Activated T-cell treated with anti-CD3 and anti-CD28 coated beads, Interleukin-2, amount 50 U/mL, for 72 hours (primary cell): Measurements from ENCODE around the gene CELA3B. TPM values are rescaled to one million over a fixed set of nuclear protein-coding genes. Genes with fewer than 3 reads are reported as not detected.
"Not testable (repeated sequence)": the region's sequence is repeated elsewhere in the genome, so short reads cannot be mapped to it uniquely, and the experiment has no call there.

Experiments
- ATAC-seq, 2 donors: fragments of 150-1000 bp; cut with Tn5 transposase; replicated peaks in 1 of 2; 2 replicates each; pipeline ENCODE4 v1.10.0; 2021; ENCODE audit warnings: moderate library complexity in 2 of 2, mild to moderate bottlenecking in 1 of 2
- DNase-seq, 2 donors: peaks; one replicate each; pipeline ENCODE4 v3.0.0; 2021 to 2022; ENCODE audit warnings: mixed read lengths in 1 of 2
- H3K27ac Mint-ChIP-seq: one replicate; pipeline ENCODE4 v1.8.0; 2022; ENCODE audit warnings: mild to moderate bottlenecking, moderate library complexity, mixed read lengths
- H3K27me3 Mint-ChIP-seq: one replicate; pipeline ENCODE4 v1.8.0; 2022; ENCODE audit warnings: low read depth, mixed read lengths
- H3K36me3 Mint-ChIP-seq, 2 donors: one replicate each; pipeline ENCODE4 v1.8.0; 2022; ENCODE audit warnings: mixed read lengths in 2 of 2, mild to moderate bottlenecking in 1 of 2; ENCODE audit not compliant: insufficient read depth in 2 of 2
- H3K4me1 Mint-ChIP-seq: one replicate; pipeline ENCODE4 v1.8.0; 2022; ENCODE audit warnings: low read depth, mixed read lengths
- H3K4me3 Mint-ChIP-seq, 2 donors: one replicate each; pipeline ENCODE4 v1.8.0; 2022; ENCODE audit warnings: mild to moderate bottlenecking in 2 of 2, mixed read lengths in 2 of 2, moderate library complexity in 2 of 2
- H3K9me3 Mint-ChIP-seq, 2 donors: one replicate each; pipeline ENCODE4 v1.8.0; 2022; ENCODE audit warnings: mixed read lengths in 2 of 2
- total RNA-seq, 2 donors: library from RNA; stranded (reverse); gene quantifications; one replicate each; pipeline ENCODE4 v1.2.3, GENCODE V29; 2022

The CELA3B gene
- total RNA-seq, 2 donors from 2014 or later = not detected

DNA sequence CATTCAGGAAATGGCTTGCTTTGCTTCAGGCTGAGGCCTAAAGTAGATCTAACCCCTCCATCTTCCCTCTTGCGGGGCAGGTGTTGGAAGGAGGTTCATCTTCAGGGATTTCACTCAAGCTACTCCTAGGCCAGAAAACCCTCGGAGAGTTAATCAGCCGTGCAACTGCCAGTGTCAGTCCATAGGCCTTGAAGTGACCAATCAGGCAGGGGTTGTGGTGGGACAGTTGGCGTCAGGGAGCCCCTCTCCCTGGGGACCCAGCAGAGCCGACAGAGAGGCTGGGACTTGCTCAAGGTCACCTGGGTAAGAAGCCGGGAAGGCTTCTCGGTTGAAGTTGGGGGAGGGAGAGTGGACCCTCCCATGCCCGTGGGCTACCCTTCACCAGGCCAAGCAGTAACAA lies 2.9 kb upstream of the CELA3B start:
- H3K4me1 Mint-ChIP-seq = not testable (repeated sequence)

DNA sequence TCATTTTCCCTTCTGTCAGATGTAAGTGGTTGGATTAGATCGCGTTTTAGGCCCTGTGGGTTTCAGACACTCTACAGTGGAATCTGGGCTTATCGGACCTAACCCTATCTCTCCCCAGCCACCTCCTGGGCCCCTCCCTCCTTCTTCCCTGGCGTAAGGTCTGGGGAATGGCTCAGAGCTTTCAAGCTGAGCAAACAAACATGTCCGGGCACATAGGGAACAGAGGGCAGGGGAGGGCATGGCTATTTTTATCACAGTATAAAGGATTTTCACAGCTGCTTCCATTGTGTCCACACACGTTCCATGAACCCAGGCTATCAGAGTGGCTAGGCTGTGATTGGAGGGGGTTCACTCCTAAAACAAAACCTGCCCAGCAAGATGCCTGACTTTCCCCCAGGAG lies 2.1 kb upstream of the CELA3B start:
- DNase-seq, H3K27me3 Mint-ChIP-seq, H3K9me3 Mint-ChIP-seq, ATAC-seq, H3K4me3 Mint-ChIP-seq, H3K27ac Mint-ChIP-seq, H3K36me3 Mint-ChIP-seq, H3K4me1 Mint-ChIP-seq: not testable (repeated sequence)

More for the DNA sequence above, 2.9 kb upstream of the CELA3B start:
- H3K4me3 Mint-ChIP-seq, H3K27ac Mint-ChIP-seq, DNase-seq, H3K27me3 Mint-ChIP-seq, ATAC-seq, H3K9me3 Mint-ChIP-seq, H3K36me3 Mint-ChIP-seq: not testable (repeated sequence)

DNA sequence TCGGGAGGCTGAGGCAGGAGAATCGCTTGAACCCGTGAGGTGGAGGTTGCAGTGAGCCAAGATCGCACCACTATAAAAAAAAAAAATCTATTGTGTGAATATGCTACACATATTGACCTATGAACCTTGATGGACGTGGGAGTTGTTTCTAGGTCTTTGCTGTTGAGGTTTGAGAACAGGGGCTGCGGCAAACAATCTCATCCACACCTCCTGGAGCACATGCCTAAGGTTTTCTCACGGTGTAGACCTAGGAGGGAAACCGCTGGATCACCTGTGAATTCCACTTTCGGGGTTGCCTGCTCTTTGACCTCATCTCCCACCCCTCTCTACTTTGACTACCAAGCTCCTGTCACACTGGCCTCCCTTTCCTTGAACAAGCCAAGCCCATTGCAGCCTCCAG lies 1.5 kb upstream of the CELA3B start:
- not testable (repeated sequence) for H3K4me1 Mint-ChIP-seq, H3K36me3 Mint-ChIP-seq, H3K4me3 Mint-ChIP-seq, DNase-seq, H3K27ac Mint-ChIP-seq, H3K27me3 Mint-ChIP-seq, H3K9me3 Mint-ChIP-seq, ATAC-seq

DNA sequence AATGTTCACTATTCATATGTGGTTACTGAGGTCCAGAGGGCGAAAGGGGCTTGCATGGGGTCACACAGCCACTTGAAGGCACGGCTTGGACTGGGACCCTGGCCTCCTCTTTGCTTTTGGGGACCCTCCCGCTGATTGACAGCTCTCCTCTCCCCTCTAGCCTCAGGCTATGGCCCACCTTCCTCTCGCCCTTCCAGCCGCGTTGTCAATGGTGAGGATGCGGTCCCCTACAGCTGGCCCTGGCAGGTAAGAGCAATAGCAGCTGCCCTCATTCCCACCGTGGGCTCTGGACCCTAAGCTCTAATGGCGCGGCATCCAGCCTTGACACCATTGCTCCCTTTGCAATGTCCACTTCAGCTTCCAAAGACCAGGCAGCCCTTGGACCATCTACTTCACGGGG lies 1.4 kb downstream of the CELA3B start:
- not testable (repeated sequence) for DNase-seq, H3K4me3 Mint-ChIP-seq, H3K4me1 Mint-ChIP-seq, H3K9me3 Mint-ChIP-seq, H3K36me3 Mint-ChIP-seq, H3K27me3 Mint-ChIP-seq, ATAC-seq, H3K27ac Mint-ChIP-seq

DNA sequence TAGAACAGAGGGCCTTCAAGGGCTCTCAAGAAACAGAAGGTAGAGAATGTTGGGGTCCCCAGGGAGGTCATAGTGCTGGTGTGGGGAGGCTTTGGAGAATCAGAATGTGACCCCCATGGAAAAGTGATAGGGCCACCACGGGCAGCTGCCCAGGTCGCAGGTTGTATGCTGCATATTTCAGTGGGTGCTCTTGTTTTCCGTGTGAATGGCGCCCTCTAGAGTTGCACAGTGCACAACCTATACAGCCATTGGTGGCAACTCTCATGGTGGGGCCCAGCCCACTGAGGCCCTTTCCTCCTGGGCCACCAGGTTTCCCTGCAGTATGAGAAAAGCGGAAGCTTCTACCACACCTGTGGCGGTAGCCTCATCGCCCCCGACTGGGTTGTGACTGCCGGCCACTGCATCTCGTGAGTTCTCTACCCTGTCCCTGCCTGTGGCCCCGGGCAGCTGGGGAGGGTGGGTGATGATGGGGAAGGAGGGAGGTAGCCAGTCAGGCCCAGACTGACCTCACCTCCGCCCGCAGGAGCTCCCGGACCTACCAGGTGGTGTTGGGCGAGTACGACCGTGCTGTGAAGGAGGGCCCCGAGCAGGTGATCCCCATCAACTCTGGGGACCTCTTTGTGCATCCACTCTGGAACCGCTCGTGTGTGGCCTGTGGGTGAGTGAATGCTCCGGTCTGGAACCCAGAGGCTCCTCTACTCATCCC lies 3.8 kb downstream of the CELA3B start:
- H3K4me1 Mint-ChIP-seq, H3K4me3 Mint-ChIP-seq, DNase-seq, H3K9me3 Mint-ChIP-seq, H3K27ac Mint-ChIP-seq, H3K27me3 Mint-ChIP-seq, H3K36me3 Mint-ChIP-seq: not testable (repeated sequence)
- ATAC-seq = peak; percentile 45 to 54

DNA sequence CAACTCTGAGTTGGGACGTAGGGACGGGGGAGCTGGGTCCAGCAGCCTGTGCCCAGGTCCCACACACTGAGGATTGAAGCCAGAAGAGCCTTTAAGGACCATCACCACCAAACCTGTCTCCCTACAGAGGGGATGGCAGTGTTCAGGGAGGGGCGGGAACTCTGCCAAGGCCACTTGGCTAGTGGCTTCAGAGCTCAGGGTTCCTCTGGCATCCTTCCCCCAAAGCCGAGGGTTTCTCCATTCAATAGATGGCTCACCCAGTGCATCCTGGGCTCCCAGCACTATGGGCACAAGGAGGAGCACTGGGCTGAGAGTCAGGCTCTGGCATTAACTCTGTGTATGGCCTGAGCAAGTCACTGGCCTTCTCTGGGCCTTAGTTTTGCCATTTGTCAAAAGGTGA lies 4.4 kb downstream of the CELA3B start:
- not testable (repeated sequence) for H3K27ac Mint-ChIP-seq, H3K36me3 Mint-ChIP-seq, H3K4me1 Mint-ChIP-seq, ATAC-seq, H3K4me3 Mint-ChIP-seq, H3K27me3 Mint-ChIP-seq, H3K9me3 Mint-ChIP-seq, DNase-seq

DNA sequence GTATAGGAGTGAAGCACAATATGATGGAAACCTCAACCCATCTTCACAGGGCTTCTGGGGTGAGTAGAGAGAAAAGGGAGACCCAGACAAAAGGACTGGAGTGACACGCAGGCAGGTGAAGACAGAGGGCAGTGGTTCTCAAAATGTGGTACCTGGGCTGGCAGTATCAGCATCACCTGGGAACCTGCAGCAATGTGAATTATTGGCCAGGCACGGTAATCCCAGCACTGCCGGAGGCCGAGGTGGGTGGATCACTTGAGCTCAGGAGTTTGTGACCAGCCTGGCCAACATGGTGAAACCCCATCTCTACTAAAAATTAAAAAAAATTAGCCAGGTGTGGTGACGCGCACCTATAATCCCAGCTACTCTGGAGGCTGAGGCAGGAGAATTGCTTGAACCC lies 5.3 kb downstream of the CELA3B start:
- ATAC-seq, H3K4me1 Mint-ChIP-seq, H3K27me3 Mint-ChIP-seq, H3K4me3 Mint-ChIP-seq, DNase-seq, H3K9me3 Mint-ChIP-seq, H3K27ac Mint-ChIP-seq, H3K36me3 Mint-ChIP-seq: not testable (repeated sequence)

DNA sequence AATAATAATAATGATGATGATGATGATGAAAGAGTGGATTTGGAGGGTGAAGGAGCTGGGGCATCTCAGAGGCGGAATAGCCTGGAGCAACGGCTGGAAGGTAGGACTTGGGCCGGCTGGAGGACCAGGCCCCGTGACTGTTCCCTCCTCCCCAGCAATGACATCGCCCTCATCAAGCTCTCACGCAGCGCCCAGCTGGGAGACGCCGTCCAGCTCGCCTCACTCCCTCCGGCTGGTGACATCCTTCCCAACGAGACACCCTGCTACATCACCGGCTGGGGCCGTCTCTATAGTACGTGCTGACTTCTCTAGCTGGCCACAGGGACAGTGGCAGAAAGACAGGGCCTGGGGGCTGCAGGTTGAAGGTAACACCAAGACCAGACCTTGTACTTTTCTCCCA lies 6.7 kb downstream of the CELA3B start:
- not testable (repeated sequence) for H3K4me1 Mint-ChIP-seq, ATAC-seq, DNase-seq, H3K36me3 Mint-ChIP-seq, H3K27ac Mint-ChIP-seq, H3K27me3 Mint-ChIP-seq, H3K9me3 Mint-ChIP-seq, H3K4me3 Mint-ChIP-seq

DNA sequence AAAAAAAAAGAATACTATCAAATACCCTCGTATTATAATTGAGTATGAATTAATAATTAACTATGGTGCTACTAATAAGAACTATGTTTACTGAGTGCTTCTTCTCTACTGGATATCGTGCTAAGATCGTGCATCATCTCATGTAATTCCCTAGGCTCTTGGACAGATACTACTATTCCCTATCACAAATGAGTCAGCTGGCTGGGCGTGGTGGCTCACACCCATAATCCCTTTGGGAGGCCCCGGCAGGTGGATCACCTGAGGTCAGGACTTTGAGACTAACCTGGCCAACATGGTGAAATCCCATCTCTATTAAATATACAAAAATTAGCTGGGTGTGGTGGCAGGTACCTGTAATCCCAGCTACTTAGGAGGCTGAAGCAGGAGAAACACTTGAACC lies 9.1 kb downstream of the CELA3B start:
- not testable (repeated sequence) for H3K36me3 Mint-ChIP-seq, H3K9me3 Mint-ChIP-seq, H3K4me1 Mint-ChIP-seq, H3K27ac Mint-ChIP-seq, H3K4me3 Mint-ChIP-seq, DNase-seq, ATAC-seq, H3K27me3 Mint-ChIP-seq

DNA sequence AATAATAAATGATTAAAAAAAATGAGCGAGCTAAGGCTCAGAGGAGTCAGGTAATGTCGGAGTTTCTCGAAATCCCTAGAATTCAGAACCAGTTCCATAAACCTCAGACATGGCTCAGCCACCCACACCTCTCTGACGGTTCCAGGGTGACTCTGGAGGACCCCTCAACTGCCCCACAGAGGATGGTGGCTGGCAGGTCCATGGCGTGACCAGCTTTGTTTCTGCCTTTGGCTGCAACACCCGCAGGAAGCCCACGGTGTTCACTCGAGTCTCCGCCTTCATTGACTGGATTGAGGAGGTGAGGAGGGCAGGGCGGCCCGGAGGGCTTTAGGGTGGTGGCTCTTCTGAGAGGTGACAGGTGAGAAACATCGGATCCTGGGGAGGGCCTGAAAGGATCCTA lies 9.6 kb downstream of the CELA3B start:
- not testable (repeated sequence) for ATAC-seq, H3K27ac Mint-ChIP-seq, H3K4me3 Mint-ChIP-seq, H3K27me3 Mint-ChIP-seq, H3K9me3 Mint-ChIP-seq, DNase-seq, H3K36me3 Mint-ChIP-seq, H3K4me1 Mint-ChIP-seq

DNA sequence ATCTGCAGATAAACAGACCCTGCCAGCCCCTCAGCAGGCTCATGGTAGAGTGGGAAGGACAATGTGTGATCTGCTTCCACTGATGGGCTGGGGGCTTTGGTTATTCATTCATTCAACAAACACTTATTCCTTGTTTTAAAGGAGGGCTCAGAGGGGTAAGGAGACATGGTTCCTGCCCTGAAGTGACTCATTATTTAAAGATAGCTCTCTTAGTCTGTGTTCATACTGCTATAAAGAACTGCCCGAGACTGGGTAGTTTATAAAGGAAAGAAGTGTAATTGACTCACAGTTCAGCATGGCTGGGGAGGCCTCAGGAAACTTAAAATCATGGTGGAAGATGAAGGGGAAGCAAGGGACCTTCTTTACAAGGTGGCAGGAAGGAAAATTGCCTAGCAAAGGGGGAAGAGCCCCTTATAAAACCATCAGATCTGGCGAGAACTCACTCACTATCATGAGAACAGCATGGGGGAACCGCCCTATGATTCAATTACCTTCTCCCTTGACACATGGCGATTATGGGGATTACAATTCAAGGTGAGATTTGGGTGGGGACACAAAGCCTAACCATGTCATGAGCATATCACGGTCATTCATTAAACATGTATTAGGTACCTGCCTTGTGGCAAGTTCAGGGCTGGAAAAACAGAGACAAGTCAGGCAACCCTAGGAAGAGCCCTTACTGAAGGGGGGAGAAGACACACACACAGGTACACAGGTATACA lies 13.0 kb downstream of the CELA3B start:
- not testable (repeated sequence) for H3K27ac Mint-ChIP-seq, H3K36me3 Mint-ChIP-seq, H3K4me3 Mint-ChIP-seq, DNase-seq, H3K9me3 Mint-ChIP-seq, H3K27me3 Mint-ChIP-seq, H3K4me1 Mint-ChIP-seq, ATAC-seq

DNA sequence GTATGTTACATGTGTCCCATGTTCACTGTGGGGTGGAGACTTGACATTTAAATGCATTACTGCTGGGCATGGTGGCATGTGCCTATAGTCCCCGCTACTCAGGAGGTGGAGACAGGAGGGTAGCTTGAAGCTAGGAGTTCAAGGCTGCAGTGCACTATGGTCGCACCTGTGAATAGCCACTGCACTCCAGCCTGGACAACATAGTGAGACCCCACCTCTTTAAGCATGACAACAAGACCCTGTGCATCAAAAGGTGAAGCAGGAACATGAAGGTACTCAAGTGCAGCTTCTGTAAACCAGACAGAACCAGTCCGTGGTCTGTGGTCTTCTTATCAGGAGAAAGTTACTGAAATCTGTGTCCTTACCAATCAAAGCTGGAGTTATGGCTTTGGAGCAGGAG lies 15.4 kb downstream of the CELA3B start:
- H3K27me3 Mint-ChIP-seq, H3K4me3 Mint-ChIP-seq, ATAC-seq, H3K36me3 Mint-ChIP-seq, DNase-seq, H3K27ac Mint-ChIP-seq, H3K4me1 Mint-ChIP-seq, H3K9me3 Mint-ChIP-seq: not testable (repeated sequence)

DNA sequence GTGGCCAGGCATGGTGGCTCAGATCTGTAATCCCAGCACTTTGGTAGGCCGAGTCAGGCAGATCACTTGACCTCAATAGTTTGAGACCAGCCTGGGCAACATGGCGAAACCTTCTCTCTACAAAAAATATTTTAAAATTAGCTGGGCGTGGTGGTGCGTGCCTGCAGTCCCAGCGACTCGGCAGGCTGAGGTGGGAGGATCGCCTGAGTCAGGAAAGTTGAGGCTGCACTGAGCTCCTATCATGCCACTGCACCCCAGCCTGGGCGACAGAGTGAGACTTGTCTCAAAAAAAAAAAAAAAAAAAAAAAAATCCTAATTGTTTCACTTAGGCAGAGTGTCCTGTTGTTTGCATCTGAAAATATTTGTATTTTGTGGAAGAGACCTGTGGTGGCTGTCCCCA lies 17.9 kb downstream of the CELA3B start:
- DNase-seq, H3K4me3 Mint-ChIP-seq, H3K36me3 Mint-ChIP-seq, H3K4me1 Mint-ChIP-seq, H3K27me3 Mint-ChIP-seq, H3K27ac Mint-ChIP-seq, ATAC-seq, H3K9me3 Mint-ChIP-seq: not testable (repeated sequence)

DNA sequence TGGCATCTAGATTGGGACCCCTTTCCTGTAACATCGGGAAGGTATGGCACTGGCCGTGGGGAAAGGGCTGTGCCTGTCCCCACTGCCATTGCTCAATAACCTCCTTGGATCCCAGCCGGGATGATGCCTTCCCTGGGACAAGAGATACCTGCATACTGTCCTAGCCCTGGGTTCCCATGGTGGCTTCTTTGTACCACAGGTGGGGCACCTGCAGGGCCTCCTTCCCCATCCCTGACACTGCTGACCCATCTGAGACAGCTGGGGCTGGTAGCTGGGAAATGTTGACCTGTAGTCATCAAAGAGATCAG lies 19.8 kb downstream of the CELA3B start:
- not testable (repeated sequence) for H3K36me3 Mint-ChIP-seq, ATAC-seq, H3K9me3 Mint-ChIP-seq, H3K27me3 Mint-ChIP-seq, DNase-seq, H3K4me3 Mint-ChIP-seq, H3K27ac Mint-ChIP-seq, H3K4me1 Mint-ChIP-seq
